Body of pancreas (tissue), 4 donors: ENCODE measurements around the gene ARHGAP26.

ENCODE experiments used
- POLR2A ChIP-seq, 3 donors: fragments of 450-650 bp; IDR thresholded peaks; one replicate each; pipeline ENCODE4 v1.6.1; 2016; ENCODE audit warnings: antibody characterized with exemption in 3 of 3, mild to moderate bottlenecking in 2 of 3
- TF ChIP-seq, protein P1 (sequence below), 7 experiments: fragments of 450-650 bp in 4 of 7; fragments of 200-600 bp in 3 of 7; sonication (generic) in 3 of 7; IDR thresholded peaks; one replicate each; pipeline ENCODE4 v1.5.1; 2016 to 2019; ENCODE audit warnings: antibody characterized with exemption in 7 of 7

DNA sequence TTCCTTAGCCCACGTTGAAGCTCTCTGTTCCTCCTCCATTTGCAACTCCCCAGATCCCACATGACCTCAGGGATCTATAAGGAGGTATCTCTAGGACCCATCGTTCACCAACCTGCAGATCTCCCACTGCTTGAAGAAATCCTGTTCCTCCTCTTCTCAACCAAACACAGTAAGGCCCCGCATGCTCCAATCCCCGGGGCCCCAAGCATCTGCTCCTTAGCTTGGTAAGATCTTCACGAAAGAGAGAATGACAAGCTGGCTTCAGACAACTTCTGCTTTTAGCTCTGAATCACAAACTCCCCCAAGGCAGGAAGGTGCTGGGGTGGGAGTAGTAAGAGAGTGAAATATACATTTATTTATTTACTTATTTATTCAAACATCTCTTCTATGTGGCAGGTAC lies 33.0 kb upstream of the ARHGAP26 start:
- TF ChIP-seq, protein P1, sequence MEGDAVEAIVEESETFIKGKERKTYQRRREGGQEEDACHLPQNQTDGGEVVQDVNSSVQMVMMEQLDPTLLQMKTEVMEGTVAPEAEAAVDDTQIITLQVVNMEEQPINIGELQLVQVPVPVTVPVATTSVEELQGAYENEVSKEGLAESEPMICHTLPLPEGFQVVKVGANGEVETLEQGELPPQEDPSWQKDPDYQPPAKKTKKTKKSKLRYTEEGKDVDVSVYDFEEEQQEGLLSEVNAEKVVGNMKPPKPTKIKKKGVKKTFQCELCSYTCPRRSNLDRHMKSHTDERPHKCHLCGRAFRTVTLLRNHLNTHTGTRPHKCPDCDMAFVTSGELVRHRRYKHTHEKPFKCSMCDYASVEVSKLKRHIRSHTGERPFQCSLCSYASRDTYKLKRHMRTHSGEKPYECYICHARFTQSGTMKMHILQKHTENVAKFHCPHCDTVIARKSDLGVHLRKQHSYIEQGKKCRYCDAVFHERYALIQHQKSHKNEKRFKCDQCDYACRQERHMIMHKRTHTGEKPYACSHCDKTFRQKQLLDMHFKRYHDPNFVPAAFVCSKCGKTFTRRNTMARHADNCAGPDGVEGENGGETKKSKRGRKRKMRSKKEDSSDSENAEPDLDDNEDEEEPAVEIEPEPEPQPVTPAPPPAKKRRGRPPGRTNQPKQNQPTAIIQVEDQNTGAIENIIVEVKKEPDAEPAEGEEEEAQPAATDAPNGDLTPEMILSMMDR (IDR thresholded peaks at IDR 0.05), result no peak
- no peak for TF ChIP-seq POLR2A (IDR thresholded peaks at IDR 0.05)
